ENCODE results near the gene SLX4. TPM values are rescaled to one million over a fixed set of nuclear protein-coding genes. Genes with fewer than 3 reads are reported as not detected.
"Not testable (repeated sequence)": the region's sequence is repeated elsewhere in the genome, so short reads cannot be mapped to it uniquely, and the experiment has no call there.

SLX4 gene
- total RNA-seq, 2 donors from 2014 or later, result 10.8 to 14.5 TPM

DNA sequence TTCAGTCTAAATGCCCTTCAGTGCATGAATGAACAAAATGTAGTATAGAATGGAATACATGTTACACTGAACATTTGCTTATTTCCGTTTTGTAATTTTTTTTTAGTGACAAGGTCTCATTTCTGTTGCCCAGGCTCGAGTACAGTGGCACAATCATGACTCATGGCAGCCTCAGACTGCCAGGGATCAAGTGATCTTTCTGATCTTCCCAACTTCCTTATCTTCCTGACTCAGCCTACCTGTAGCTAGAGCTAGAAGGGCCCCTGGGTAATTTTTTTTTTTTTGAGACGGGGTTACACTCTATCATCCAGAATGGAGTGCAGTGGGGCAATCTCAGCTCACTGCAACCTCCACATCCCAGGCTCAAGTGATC, 7.3 kb upstream of the SLX4 start:
- H3K36me3 Mint-ChIP-seq (ENCODE audit: low read depth), result peaks cover 18% of the 10 kb centered on the region
- H3K4me1 Mint-ChIP-seq, result peaks cover 17% of the 10 kb centered on the region
- no peak overlapping the region for H3K4me3 Mint-ChIP-seq
- no peaks in the 10 kb centered on the region for H3K27me3 Mint-ChIP-seq
- H3K27ac Mint-ChIP-seq, result peak overlapping the region; percentile 58
- H3K9me3 Mint-ChIP-seq, result no peaks in the 10 kb centered on the region
- peak; percentile 59 for ATAC-seq (replicated peaks)

DNA sequence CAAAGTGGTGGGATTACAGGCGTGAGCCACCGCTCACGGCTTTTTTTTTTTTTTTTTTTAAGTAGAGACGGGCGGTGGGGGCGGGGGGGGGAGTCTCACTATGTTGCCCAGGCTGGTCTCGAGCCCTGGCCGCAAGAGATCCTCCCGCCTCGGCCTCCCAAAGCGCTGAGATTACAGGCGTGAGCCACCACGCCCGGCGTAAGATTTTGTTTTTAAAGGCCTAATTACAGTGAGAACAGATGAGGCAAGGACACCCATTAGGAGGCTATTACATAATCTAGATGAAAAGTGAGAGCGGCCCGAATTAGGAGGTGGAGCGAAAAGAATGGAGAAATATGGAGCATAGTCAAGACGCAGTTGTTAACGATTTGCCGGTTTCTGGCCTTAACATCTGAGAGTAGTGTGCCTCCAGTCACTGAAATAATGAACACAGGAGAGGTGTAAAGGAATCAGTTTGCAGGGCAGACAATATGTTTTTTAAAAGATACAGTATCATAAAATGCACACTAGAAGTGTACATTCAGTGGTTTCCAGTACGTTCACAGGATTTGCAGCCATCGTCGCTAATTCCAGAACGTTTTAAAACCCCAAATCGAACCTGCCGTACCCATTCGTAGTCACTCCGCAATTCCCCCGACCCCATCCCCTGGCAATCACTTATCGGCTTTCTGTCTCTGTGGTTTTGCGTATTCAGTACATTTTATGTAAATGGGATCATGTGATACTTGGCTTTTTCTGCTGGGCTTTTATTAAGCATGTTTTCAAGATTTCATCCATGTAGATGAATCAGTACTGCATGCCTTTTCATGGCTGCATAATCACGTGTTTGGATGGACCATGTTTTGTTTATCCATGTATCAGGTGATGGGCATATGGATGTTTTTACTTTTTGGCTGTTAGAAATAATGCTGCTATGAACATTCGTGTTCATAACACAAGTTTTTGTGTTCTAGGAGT, 1.4 kb upstream of the SLX4 start:
- H3K4me1 Mint-ChIP-seq, result peaks cover 33% of the 10 kb centered on the region
- H3K27me3 Mint-ChIP-seq, result no peaks in the 10 kb centered on the region
- peak overlapping the region; percentile 98 for H3K4me3 Mint-ChIP-seq
- peak overlapping the region; percentile 99 for H3K27ac Mint-ChIP-seq
- H3K9me3 Mint-ChIP-seq, result no peaks in the 10 kb centered on the region
- H3K36me3 Mint-ChIP-seq (ENCODE audit: low read depth), result peaks cover 40% of the 10 kb centered on the region
- ATAC-seq (replicated peaks), result no peak

GRCh38 chr16:3610698-3611145, 684 bp downstream of the SLX4 start:
- peak overlapping the region; percentile 98 for H3K4me3 Mint-ChIP-seq
- H3K27ac Mint-ChIP-seq, result peak overlapping the region; percentile 99
- H3K27me3 Mint-ChIP-seq, result no peaks in the 10 kb centered on the region
- ATAC-seq (replicated peaks), result no peak
- peaks cover 28% of the 10 kb centered on the region for H3K4me1 Mint-ChIP-seq
- no peaks in the 10 kb centered on the region for H3K9me3 Mint-ChIP-seq
- peaks cover 46% of the 10 kb centered on the region for H3K36me3 Mint-ChIP-seq (ENCODE audit: low read depth)

DNA sequence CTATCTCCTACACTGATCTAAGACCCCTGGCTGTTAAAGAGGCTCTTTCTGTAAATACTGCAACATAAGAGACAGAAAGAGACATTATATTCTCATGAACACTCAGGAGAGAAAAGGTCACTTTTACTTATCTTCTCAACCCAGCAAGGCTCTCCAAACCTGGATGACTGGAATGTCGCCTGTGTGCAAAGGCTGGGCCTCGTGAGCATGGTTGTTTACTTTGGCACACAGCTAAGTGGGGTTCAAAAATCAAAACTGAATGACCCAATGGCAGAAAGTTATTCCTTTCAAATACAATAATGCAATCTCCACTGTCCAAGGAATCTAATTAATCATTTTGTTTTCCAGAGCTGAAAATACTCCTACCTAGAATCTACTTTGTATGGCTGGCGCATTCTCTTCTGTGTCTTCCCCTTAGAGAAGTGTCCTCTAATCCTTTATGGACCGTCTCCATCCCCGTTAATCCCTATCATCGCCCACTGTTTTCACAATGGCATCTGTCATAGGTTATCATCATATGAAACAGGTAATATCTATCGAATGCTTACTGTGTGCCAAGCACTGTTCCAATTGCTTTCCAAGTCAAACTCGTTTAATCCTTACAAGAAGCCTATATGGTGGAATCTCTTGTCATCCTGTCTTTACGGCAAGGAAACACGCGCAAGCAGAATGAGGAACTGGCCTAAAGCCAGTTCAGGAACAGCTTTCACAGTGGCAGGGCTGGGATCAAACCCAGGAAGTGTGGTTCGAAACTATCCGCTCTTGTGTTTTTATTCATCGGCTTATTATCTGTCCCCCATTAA, 1.3 kb downstream of the SLX4 start:
- peak overlapping the region; percentile 99 for H3K27ac Mint-ChIP-seq
- no peak for ATAC-seq (replicated peaks)
- no peaks in the 10 kb centered on the region for H3K27me3 Mint-ChIP-seq
- H3K9me3 Mint-ChIP-seq, result no peaks in the 10 kb centered on the region
- H3K4me3 Mint-ChIP-seq, result peak overlapping the region; percentile 98
- peaks cover 40% of the 10 kb centered on the region for H3K36me3 Mint-ChIP-seq (ENCODE audit: low read depth)
- H3K4me1 Mint-ChIP-seq, result peaks cover 22% of the 10 kb centered on the region

GRCh38 chr16:3608976-3609375, 2.4 kb downstream of the SLX4 start:
- not testable (repeated sequence) for H3K9me3 Mint-ChIP-seq; ATAC-seq (replicated peaks); H3K27ac Mint-ChIP-seq; H3K4me3 Mint-ChIP-seq; H3K27me3 Mint-ChIP-seq
- H3K4me1 Mint-ChIP-seq, result peaks cover 20% of the 10 kb centered on the region
- peaks cover 36% of the 10 kb centered on the region for H3K36me3 Mint-ChIP-seq (ENCODE audit: low read depth)

DNA sequence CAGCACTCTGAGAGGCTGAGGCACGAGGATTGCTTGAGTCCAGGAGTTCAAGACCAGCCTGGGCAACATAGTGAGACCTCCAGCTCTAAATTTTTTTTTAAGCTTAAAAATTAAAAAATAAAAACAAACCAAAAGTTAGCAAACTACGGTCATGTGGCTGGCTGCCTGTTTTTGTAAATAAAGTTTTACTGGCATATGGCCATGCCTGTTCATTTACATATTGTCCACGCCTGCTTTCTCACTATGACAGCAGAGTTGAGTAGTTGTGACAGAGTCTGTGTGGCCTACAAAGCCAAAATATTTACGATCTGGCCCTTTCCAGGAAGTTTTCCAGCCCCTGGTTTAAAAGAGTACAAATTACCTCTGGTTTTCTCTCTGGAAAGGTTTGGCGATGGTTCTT, 3.3 kb downstream of the SLX4 start:
- ATAC-seq (replicated peaks), result no peak
- Mint-ChIP-seq H3K9me3 (no peaks in the 10 kb centered on the region), H3K27me3 (no peaks in the 10 kb centered on the region), H3K4me1 (peaks cover 16% of the 10 kb centered on the region), H3K36me3 (ENCODE audit: low read depth) (peaks cover 38% of the 10 kb centered on the region), H3K4me3 (no peak overlapping the region), H3K27ac (no peak overlapping the region)

GRCh38 chr16:3607634-3608033, 3.8 kb downstream of the SLX4 start:
- Mint-ChIP-seq H3K4me1 (peaks cover 11% of the 10 kb centered on the region), H3K27me3 (no peaks in the 10 kb centered on the region), H3K36me3 (ENCODE audit: low read depth) (peaks cover 35% of the 10 kb centered on the region), H3K27ac (no peak overlapping the region), H3K9me3 (no peaks in the 10 kb centered on the region), H3K4me3 (no peak overlapping the region)
- no peak for ATAC-seq (replicated peaks)

- Mint-ChIP-seq H3K9me3 (no peaks in the 10 kb centered on the region), H3K27me3 (no peaks in the 10 kb centered on the region), H3K36me3 (ENCODE audit: low read depth) (peaks cover 30% of the 10 kb centered on the region), H3K4me3 (no peak overlapping the region), H3K4me1 (peaks cover 9% of the 10 kb centered on the region), H3K27ac (no peak overlapping the region)
- no peak for ATAC-seq (replicated peaks)
These were observed 4.2 kb downstream of the SLX4 start for GRCh38 chr16:3607161-3607560.

DNA sequence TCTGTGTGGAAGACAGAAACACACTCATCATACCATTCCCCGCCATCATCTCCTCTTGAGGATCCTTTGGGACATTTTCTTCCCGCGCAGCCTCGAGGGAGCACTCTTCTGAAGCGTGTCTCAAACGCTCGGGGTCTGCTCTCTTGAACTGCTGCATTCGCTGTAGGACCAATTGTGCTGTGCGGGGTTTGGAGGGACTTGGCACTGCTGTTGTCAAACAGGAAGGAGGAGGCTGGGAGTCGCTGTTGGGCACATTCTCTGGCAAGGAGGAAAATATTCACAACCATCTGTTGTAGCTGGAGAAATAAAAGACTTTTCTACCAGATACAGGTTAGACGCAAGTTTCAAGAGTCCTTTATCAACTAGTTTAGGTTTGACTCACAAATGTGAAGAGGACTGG, 5.0 kb downstream of the SLX4 start:
- Mint-ChIP-seq H3K4me3 (no peak overlapping the region), H3K4me1 (peaks cover 9% of the 10 kb centered on the region), H3K27ac (no peak overlapping the region), H3K36me3 (ENCODE audit: low read depth) (peaks cover 30% of the 10 kb centered on the region), H3K9me3 (no peaks in the 10 kb centered on the region), H3K27me3 (no peaks in the 10 kb centered on the region)
- no peak for ATAC-seq (replicated peaks)

DNA sequence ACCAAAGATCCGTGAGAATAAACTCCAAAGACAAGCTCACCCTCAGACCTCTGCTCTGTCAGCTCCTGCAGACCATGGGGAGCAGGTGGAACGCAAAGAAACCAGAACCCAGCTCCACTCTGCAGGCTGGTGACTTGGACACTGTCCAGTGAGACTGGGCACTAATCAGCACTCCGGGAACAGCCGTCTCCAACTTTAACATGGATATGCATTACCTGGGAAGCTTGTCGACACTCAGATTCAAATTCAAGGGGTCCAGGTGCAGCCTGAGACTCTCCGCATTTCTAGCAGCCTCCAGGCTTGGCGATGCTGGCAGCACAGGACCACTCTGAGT, 9.1 kb downstream of the SLX4 start:
- no peaks in the 10 kb centered on the region for H3K27me3 Mint-ChIP-seq
- H3K4me1 Mint-ChIP-seq, result no peaks in the 10 kb centered on the region
- no peak overlapping the region for H3K4me3 Mint-ChIP-seq
- peaks cover 43% of the 10 kb centered on the region for H3K36me3 Mint-ChIP-seq (ENCODE audit: low read depth)
- no peak overlapping the region for H3K27ac Mint-ChIP-seq
- H3K9me3 Mint-ChIP-seq, result no peaks in the 10 kb centered on the region
- no peak for ATAC-seq (replicated peaks)

GRCh38 chr16:3601614-3602319, 9.6 kb downstream of the SLX4 start:
- Mint-ChIP-seq H3K27ac (no peak overlapping the region), H3K4me1 (no peaks in the 10 kb centered on the region), H3K27me3 (no peaks in the 10 kb centered on the region), H3K4me3 (no peak overlapping the region), H3K36me3 (ENCODE audit: low read depth) (peaks cover 43% of the 10 kb centered on the region), H3K9me3 (no peaks in the 10 kb centered on the region)
- no peak for ATAC-seq (replicated peaks)

- Mint-ChIP-seq H3K4me3 (no peak overlapping the region), H3K36me3 (ENCODE audit: low read depth) (peaks cover 34% of the 10 kb centered on the region), H3K9me3 (no peaks in the 10 kb centered on the region), H3K27ac (no peak overlapping the region), H3K27me3 (no peaks in the 10 kb centered on the region), H3K4me1 (no peaks in the 10 kb centered on the region)
- no peak for ATAC-seq (replicated peaks)
These were observed 11.5 kb downstream of the SLX4 start for GRCh38 chr16:3599922-3600321.

DNA sequence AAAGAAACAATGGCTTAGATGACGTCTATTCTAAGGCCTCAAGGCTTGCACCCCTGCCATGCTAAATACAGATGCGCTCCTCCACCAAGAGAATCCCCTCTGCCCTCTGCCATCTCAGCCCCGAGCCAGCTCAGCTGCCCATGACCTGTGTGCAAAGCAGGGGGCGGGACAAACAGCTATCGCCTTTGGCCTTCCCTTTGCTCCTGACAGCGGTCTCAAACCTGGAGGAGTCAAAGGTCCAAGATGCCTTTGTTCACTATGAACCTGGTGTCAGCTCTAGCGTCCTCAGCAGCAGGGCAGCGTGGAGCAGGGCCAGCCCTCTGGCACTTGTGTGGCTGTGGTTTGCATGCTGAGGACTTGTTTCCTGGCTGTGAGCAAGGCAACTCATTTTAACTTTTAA, 12.3 kb downstream of the SLX4 start:
- no peak overlapping the region for H3K27ac Mint-ChIP-seq
- no peaks in the 10 kb centered on the region for H3K27me3 Mint-ChIP-seq
- peaks cover 31% of the 10 kb centered on the region for H3K36me3 Mint-ChIP-seq (ENCODE audit: low read depth)
- no peak for ATAC-seq (replicated peaks)
- no peaks in the 10 kb centered on the region for H3K9me3 Mint-ChIP-seq
- no peak overlapping the region for H3K4me3 Mint-ChIP-seq
- H3K4me1 Mint-ChIP-seq, result no peaks in the 10 kb centered on the region

GRCh38 chr16:3598236-3598635, 13.2 kb downstream of the SLX4 start:
- no peak overlapping the region for H3K27ac Mint-ChIP-seq
- no peaks in the 10 kb centered on the region for H3K27me3 Mint-ChIP-seq
- no peak for ATAC-seq (replicated peaks)
- H3K36me3 Mint-ChIP-seq (ENCODE audit: low read depth), result peaks cover 22% of the 10 kb centered on the region
- no peak overlapping the region for H3K4me3 Mint-ChIP-seq
- H3K4me1 Mint-ChIP-seq, result no peaks in the 10 kb centered on the region
- no peaks in the 10 kb centered on the region for H3K9me3 Mint-ChIP-seq

All from activated T-helper 17 cell treated with anti-CD3 and anti-CD28 coated beads, Interleukin-2, amount 50 U/mL, for 72 hours (primary cell).